BJ (cell line): ENCODE results near the gene SGK1. TPM values are rescaled to one million over a fixed set of nuclear protein-coding genes. Genes with fewer than 3 reads are reported as not detected.
A peak's percentile ranks its signal among the peaks of the same experiment; 100 is the strongest.

Experiments used
- CTCF ChIA-PET: fragments of 350-600 bp; formaldehyde crosslinking; extraction: SDS; loops from one replicate; lab custom pipeline; 2021; ENCODE audit warnings: antibody characterized with exemption, inconsistent platforms; lab: Yijun Ruan, JAX
- POLR2A ChIA-PET: fragments of 300-600 bp; sonication (Branson Sonifier 250); formaldehyde crosslinking; extraction: SDS; loops from one replicate; lab custom pipeline; 2021; ENCODE audit warnings: antibody characterized with exemption; lab: Charles Lee
- DNase-seq: peaks from one replicate; pipeline ENCODE4 v3.0.0-alpha.2; 2011; ENCODE audit warnings: low read depth
- H3K27me3 ChIP-seq: 2 replicates; pipeline ENCODE4 v1.6.0; 2011; ENCODE audit warnings: low read length; ENCODE audit not compliant: control insufficient read depth, insufficient read depth
- H3K36me3 ChIP-seq: 2 replicates; pipeline ENCODE4 v1.5.1; 2011; ENCODE audit warnings: low read length; ENCODE audit not compliant: control insufficient read depth, insufficient read depth
- H3K4me3 ChIP-seq: 2 replicates; pipeline ENCODE4 v1.5.1; 2011; ENCODE audit warnings: low read depth, mild to moderate bottlenecking, control low read depth, low read length
- polyA plus RNA-seq: library from polyadenylated mRNA; depleted of rRNA; stranded (reverse); fragments of >200 nt; gene quantifications from 2 replicates; pipeline ENCODE4 v1.2.3, GENCODE V29; 2011
- TF ChIP-seq, protein P1 (sequence below): IDR thresholded peaks from 2 replicates; pipeline ENCODE4 v1.5.1; 2011; ENCODE audit warnings: low read depth, mild to moderate bottlenecking, control low read depth, inconsistent platforms, low read length, moderate library complexity; ENCODE audit not compliant: insufficient read depth

The SGK1 gene
- polyA plus RNA-seq, 1 experiment, result 179 TPM

DNA sequence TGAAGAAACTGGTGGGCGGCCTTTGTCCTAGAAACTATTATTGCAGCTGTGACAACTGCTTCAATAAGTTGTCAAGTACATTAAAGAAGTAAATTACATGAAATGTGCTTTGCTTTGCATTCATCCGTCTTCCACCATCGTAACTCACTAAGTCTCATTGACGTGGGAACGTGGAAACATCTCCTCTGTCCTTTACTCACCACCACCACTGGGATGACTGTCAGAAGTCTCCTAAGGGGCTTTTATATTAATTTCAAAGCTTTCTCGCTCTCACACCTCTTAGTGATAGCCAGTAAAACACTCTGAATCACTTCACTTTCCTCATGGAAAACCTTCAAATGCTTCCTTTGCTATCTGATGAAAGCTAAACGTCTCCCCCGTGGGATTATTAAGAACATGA is 153.6 kb downstream of the SGK1 start:
- peaks cover 2% of the 10 kb centered on the region; the same call in 1 of the 2 replicates for H3K36me3 ChIP-seq
- DNase-seq, result no peak
- POLR2A ChIA-PET, result interaction anchor here (0.6 kb wide), 1 partner anchor 642 kb away, joined by 3 read pairs; no protein-coding TSS in a partner anchor
- TF ChIP-seq, protein P1, sequence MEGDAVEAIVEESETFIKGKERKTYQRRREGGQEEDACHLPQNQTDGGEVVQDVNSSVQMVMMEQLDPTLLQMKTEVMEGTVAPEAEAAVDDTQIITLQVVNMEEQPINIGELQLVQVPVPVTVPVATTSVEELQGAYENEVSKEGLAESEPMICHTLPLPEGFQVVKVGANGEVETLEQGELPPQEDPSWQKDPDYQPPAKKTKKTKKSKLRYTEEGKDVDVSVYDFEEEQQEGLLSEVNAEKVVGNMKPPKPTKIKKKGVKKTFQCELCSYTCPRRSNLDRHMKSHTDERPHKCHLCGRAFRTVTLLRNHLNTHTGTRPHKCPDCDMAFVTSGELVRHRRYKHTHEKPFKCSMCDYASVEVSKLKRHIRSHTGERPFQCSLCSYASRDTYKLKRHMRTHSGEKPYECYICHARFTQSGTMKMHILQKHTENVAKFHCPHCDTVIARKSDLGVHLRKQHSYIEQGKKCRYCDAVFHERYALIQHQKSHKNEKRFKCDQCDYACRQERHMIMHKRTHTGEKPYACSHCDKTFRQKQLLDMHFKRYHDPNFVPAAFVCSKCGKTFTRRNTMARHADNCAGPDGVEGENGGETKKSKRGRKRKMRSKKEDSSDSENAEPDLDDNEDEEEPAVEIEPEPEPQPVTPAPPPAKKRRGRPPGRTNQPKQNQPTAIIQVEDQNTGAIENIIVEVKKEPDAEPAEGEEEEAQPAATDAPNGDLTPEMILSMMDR, result no peak
- CTCF ChIA-PET, result interaction anchor here (0.9 to 1.3 kb wide), 4 partner anchors 9 to 662 kb away, joined by 3 to 5 read pairs (median 4); no protein-coding TSS in a partner anchor
- H3K4me3 ChIP-seq, result no peak overlapping the region
- no peaks in the 10 kb centered on the region for H3K27me3 ChIP-seq

DNA sequence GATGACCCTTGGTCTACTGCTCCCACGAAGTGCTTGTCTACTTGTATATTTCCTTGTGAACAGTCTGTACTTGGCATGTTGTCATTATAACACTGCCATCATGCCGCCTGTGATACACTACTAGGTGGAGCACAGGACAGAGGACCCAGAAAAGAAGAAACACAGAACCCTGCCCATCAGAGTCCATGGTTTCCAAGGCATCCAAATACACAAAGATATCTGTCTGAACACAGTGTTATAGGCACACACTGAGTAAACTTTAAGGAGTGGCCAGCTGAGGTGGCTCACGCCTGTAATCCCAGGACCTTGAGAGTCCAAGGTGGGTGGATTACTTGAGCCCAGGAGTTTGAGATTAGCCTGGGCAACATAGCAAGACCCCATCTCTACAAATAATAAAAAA is 155.0 kb downstream of the SGK1 start:
- Histone ChIP-seq H3K36me3 (peaks cover under 1% of the 10 kb centered on the region; the same call in 1 of the 2 replicates), H3K27me3 (no peaks in the 10 kb centered on the region), H3K4me3 (no peak overlapping the region)
- DNase-seq, result no peak
- TF ChIP-seq, protein P1, result no peak
- CTCF ChIA-PET, result no interaction called here
- POLR2A ChIA-PET, result no interaction called here

DNA sequence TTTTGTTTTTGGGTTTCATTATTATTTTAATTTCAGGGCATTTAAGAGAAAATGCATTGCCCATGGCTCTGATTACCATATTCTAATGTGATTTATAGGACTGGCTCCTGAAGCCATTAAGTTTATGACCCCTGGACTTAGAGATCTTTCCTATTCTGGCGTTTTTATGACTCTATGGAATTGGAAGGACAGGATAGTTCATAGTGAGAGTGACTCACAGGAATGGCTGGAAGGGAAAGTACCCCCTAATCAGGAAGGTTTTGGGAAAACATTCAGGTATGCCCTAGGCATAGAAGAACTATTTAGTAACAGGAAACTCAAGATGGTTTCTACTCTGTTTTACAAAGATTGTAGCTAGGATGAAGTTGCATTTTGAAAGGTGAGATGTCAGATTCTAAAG is 156.9 kb downstream of the SGK1 start:
- no peaks in the 10 kb centered on the region for H3K36me3 ChIP-seq
- H3K4me3 ChIP-seq, result no peak overlapping the region
- ChIA-PET CTCF (interaction anchor here (1.3 to 1.6 kb wide), 2 partner anchors 10 to 662 kb away, joined by 4 read pairs; no protein-coding TSS in a partner anchor), POLR2A (no interaction called here)
- H3K27me3 ChIP-seq, result no peaks in the 10 kb centered on the region
- TF ChIP-seq, protein P1, result no peak
- peak; percentile 46 for DNase-seq

DNA sequence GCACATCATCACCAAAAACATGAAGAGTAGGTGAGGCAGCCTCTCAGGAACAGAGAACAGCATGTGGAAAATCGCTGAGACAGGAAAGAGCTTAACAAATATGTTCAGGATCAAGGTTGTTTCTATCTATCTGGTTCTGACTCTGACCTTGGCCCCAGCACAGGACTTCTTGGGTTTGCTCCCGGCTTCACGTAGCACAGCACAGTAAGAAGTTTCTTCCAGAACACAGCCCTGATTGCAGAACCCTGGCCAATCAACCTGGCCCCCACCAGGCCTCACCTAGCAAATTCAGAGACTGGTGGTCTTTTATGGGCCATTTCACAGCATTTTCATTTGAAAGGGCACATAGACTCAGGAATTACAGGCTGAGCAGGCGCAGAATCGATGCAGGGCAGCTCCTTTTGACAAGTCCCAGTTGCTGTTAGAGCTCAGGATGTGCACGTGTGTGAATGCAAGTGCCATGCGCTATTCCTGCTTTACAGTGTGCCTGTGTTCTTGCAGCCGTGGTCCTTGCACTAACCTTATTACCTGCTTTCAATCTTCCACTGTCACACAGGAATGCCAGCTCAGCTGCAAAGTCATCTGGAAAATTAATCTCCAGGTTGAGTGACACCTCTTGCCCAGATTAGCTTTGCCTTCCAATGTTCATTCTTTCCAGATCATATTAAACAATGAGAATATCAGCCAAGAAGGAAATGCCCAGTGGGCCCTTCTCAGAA is 165.0 kb downstream of the SGK1 start:
- no peaks in the 10 kb centered on the region for H3K36me3 ChIP-seq
- CTCF ChIA-PET, result interaction anchor here (1.9 to 3.7 kb wide), 5 partner anchors 9 to 787 kb away, joined by 6 to 15 read pairs (median 10); no protein-coding TSS in a partner anchor
- no peak for DNase-seq

DNA sequence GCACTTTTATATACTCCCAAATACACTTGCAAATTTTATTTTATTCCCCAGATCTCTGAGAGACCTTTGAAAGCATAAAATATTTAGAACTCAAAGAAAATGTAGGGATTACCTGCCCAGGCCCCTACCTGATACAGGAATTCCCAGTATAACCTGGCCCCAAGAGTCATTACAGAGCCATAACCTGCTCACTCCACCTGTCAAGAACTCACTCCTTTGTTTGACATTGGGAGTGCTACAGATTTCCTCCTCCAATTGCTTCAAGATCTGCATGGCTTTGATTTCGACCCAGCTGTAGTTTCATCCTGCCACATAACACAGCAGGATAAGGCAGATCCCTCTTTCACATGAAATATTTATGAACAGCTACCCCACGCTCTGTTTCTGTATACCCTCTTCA is 169.3 kb downstream of the SGK1 start:
- TF ChIP-seq, protein P1, result no peak
- Histone ChIP-seq H3K27me3 (no peaks in the 10 kb centered on the region), H3K36me3 (no peaks in the 10 kb centered on the region), H3K4me3 (no peak overlapping the region)
- DNase-seq, result no peak
- CTCF ChIA-PET, result interaction anchor here (1.2 to 2.5 kb wide), 7 partner anchors 9 to 792 kb away, joined by 3 to 12 read pairs (median 7); no protein-coding TSS in a partner anchor
- POLR2A ChIA-PET, result no interaction called here

More for the DNA sequence above, 165.0 kb downstream of the SGK1 start:
- Histone ChIP-seq H3K27me3 (no peaks in the 10 kb centered on the region), H3K4me3 (no peak overlapping the region)
- POLR2A ChIA-PET, result no interaction called here
- TF ChIP-seq, protein P1, result no peak
